ENCODE measurements around the gene GJE1.
"Not testable (repeated sequence)": the region's sequence is repeated elsewhere in the genome, so short reads cannot be mapped to it uniquely, and the experiment has no call there.

The GJE1 gene

DNA sequence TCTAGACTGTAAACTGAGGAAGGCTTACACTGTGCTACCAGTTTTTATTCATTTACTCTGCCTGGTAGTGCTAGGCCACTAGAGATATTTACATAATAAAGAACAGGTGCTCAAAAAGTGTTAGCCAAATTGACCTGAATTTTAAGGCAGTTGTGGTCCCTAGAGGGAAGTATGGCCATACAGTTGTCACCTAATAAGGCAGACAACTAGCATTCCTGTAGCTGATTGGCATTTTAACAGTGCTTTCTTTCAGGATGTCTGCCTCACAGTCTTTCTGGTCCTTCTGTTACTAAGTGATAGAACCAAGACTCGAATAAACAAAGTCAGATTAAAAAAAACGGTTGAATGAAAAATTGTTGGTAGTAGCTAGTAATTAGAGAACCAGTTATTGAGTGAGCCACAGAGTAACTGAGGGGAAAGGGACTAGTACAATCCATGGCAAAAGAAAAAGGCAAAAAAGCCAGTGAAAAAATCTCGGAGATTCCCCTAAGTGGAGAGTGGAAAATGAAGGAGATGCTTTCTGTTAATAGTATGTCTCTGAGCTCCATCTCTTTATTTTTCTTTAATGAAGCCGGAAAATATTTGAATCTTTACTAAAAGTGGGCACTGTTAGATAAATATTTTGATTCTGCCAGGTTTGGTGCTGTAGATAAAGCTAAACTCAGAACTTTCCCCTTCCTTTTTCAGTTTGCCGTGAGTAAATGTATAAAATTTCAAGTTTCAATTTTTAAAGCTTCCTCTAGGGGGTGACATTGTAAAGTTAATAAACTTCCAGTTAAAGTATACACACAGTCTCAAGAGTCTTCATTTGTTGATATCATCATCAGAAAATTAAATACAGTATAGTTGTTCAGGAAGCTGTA, 23.4 kb downstream of the GJE1 start:
- no peak for DNase-seq
- intact Hi-C loops (cut with DNase I) = no loop called here

DNA sequence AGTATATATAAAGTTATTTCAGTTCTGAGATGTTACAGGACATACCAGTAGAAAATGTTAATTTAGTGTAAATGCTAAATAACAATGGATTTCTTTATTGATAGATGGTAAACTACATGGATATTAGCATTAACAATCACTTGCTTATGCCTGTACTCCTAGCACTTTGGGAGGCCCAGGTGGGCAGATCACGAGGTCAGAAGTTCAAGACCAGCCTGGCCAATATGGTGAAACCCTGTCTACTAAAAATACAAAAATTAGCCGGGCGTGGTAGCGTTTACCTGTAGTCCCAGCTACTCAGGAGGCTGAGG, 24.0 kb downstream of the GJE1 start:
- intact Hi-C loops (cut with DNase I); DNase-seq: not testable (repeated sequence)

DNA sequence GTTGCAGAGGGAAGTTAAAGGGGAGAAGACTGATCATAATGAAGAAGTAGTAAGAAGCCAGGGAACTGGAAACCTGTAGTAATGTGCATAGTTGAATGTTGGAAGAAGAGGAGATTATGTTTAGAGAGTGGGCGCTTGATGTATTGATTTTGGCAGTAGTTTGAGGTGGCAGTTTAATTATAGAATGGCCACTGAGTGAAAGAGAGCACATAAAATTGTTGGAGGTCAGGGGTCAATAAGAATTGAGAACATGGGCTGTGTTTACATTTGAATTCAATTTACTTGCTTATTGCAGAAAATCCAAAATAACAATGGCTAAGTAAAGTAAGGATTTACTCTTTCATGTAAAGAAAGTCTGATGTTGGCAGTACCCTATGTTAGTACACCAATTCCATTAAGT, 30.1 kb downstream of the GJE1 start:
- no peak for DNase-seq
- intact Hi-C loops (cut with DNase I) = no loop called here

DNA sequence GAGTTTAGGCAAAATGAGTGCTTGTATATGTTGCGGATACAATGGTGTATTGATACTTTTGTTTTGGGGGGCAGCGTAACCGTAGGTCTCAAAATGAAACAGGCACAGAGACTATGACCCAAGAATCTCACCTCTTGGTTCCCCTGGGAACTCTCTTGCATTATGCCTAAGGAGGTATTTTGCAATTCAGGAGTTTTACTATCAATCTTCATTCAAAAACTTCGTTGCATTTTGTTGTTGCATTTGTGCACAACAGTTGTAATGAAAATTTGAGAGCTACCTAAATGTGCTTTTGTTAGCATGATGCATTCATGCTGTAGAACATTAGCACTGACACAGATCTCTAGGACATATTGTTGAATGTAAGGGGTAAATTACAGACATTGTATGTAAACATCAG, 32.5 kb downstream of the GJE1 start:
- intact Hi-C loops (cut with DNase I) = no loop called here
- no peak for DNase-seq

DNA sequence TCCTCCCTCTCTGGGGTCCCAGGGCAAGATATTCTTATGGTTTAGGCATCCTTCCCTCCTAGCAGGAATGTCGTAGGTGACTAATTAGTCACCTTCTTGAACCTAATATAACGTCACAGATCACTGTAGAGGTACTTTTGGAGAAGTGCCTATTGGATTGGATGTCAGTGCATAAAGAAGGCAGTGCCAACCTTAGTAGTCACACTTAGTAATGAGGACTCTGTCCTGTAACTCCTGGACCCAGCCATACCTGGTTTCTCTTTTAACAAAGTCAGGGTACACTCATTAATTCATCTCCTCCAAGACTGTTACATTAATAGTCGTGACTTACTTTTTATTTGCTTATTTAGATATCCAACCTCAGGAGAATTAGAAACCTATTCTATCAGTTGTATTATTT, 34.3 kb downstream of the GJE1 start:
- DNase-seq = no peak
- intact Hi-C loops (cut with DNase I) = no loop called here

DNA sequence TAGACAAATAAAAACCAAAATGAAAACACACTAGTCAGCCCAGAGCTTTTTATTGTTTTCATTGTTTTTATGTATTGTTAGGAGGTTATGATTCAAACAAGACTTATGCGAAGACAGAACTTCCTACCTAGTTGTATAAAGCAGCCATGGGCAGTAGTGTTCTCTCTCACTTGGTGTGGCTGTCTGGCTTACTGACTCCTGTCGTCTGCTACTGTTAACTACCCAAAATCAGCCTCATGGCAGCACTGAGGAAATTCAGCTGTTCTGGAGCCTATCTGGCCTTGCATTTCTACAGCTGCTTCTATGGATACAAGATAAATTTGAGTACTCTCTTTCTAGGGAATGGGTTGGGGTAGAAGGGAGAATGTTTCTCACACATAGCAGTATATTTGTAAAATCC, 34.8 kb downstream of the GJE1 start:
- DNase-seq = no peak
- intact Hi-C loops (cut with DNase I) = no loop called here

DNA sequence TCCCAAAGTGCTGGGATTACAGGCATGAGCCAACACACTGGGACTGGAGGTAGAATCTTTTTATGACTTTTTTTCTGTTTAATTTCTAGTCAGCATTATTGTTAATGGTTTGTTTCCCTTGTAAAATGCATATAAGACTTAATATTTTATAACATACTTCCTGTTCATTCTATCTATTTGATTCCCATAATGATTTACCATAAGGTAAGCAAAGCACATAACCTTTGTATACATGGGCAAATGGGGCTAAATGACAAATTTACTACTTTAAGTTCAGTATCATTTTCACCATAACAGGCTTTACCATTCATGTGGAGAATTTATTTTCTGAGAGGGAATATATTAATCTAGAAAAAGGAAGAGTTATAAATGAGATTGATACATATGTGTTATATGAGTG, 38.6 kb downstream of the GJE1 start:
- DNase-seq = no peak
- intact Hi-C loops (cut with DNase I) = no loop called here

DNA sequence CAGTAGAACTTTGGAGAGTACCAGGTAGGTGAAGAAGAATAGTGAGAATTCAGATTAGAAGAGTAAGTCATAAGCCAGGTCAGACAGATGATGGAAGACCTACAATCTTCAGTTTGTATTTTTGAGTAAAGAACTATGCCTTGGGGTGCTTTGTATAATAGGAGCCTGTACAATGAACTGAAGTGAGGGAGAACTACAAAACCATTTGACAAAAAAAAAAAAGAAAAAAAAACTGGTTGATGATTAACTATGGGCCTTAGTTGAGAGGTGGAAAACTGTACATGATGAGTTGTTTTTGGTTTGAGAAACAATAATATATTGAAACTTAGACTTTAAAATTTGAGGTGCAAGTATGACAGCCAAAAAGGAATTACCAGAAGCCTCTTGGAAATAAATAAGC, 40.0 kb downstream of the GJE1 start:
- no peak for DNase-seq
- intact Hi-C loops (cut with DNase I) = no loop called here

DNA sequence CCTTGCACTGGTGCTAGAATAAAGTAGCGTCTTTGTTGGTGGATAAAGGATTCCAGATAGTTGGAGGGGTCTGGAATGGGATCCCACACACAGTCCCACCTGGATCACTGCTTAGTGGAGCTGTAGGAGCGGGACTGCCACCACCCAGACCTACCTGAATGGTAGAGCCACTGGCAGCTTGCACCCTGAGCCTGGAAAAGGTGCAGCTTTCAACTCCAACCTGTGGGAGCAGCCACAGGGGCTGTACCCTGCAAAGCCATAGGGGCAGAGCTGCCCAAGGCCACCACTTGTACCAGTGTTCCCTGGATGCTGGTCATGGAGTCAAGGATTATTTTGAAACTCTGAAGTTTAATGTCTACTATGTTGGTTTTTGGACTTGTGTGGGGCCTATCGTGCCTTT, 41.3 kb downstream of the GJE1 start:
- intact Hi-C loops (cut with DNase I) = no loop called here
- no peak for DNase-seq

DNA sequence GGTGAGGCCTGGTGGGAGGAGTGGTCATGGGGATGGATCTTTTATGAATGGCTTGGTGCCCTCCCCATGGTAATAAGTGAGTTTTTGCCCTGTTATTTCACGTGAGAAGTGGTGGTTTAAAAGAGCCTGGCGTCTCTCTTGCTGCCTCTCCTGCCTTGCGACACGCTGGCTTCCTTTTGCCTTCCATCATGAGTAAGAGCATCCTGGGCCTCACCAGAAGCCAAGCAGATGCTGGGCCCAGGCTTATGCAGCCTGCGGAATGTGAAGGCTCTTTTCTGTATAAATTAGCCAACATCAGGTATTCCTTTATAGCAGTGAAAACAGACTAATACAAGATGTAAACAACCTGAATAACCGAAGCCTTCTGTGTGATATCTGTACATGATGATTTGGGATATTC, 42.0 kb downstream of the GJE1 start:
- no peak for DNase-seq
- intact Hi-C loops (cut with DNase I) = no loop called here

DNA sequence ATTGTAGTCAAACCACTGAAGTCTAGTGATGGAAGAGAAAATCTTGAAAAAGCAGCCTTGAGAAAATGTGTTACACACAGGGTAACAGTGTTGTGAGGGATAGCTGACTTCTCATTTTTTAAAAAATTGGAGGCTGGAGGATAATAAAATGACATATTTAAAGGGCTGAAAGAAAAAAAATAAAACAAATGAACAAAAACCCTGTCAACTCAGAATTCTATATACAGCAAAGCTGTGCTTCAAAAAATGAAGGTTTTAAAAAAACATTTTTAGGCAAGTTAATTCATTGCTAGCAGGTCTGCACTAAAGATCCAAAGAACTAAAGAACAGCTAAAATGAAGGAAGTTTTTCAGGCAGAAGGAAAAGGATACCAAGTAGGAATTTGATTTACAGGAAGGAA, 45.4 kb downstream of the GJE1 start:
- no peak for DNase-seq
- intact Hi-C loops (cut with DNase I) = no loop called here

DNA sequence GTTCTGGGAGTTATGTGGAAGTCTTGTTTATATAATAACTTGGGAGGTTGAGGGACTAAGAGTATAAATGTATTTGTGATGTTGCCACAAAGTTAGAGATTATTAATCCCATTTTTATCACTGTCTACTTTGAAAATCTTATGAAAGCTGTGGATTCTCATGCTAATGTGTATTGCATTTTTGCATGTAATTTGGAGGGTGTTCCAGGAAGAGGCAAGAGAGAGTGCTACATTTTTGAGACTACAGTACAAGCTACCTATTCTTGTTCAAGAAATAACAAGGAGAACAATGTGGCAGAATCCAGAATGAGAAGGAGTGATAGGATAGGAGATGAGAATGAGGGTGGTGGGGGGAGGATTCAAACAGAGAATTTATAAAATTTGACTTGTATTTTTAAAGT, 49.3 kb downstream of the GJE1 start:
- intact Hi-C loops (cut with DNase I) = no loop called here
- no peak for DNase-seq

DNA sequence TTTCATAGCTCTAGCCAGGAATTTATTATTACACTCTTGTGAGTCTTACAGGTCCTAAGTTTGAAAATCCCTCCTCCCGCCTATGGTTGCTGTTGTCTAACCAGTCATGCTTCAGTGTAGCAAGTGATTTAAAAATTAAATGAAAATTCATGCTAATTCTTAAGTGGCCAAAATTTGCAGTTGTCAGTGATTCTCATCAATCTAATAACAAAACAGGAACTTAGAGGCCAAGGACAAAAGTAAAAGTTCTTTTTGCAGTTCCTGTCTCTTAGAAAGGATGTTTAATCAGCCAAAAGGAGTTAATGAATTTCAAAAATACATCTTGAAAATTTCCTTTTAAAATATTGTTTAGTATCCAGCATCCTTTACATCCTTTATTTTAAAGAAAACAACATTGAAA, 50.6 kb downstream of the GJE1 start:
- no peak for DNase-seq
- intact Hi-C loops (cut with DNase I) = no loop called here

DNA sequence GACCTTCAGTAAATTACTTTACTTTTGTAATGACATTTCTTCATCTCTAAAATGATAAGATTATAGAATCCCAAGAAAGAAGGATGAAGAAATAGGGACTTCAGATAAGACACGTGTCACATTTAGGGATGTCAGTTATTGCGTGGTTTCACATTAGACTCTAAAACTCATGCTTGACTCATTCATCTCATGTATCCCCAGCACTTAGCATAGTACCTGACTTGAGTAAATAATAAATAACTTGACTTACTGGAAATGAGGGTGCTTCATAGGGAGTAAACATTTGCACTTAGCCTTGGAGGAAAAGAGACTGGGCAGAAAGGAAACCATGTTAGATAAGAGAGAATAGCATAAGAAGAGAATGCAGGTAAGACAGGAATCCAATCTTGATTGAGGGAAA, 51.6 kb downstream of the GJE1 start:
- no peak for DNase-seq
- intact Hi-C loops (cut with DNase I) = no loop called here

Data from head of caudate nucleus (tissue), 42 donors.